ENCODE data around the gene KLK15.

GRCh38 chr19:50814883-50815282, 18.5 kb downstream of the KLK15 start:
- TF ChIP-seq POLR2A (IDR thresholded peaks at IDR 0.05; ENCODE audit: insufficient read depth in 1 of 2, low read depth in 2 of 2, low read length in 2 of 2), result no peak
- TF ChIP-seq MXI1 (IDR thresholded peaks at IDR 0.05; ENCODE audit: borderline replicate concordance, low read depth, low read length), result no peak
- TF ChIP-seq ZNF232 (CRISPR knock-in tag; IDR thresholded peaks at IDR 0.05; ENCODE audit: borderline replicate concordance), result no peak
- no peak for TF ChIP-seq PCBP1 (IDR thresholded peaks at IDR 0.05; ENCODE audit: borderline replicate concordance, low read depth, low read length)
- no peak for TF ChIP-seq YY1 (IDR thresholded peaks at IDR 0.05; ENCODE audit: insufficient read depth, insufficient replicate concordance, low read depth, low read length)
- TF ChIP-seq CTCF (CRISPR knock-in tag; IDR thresholded peaks at IDR 0.05), result no peak
- no peak for TF ChIP-seq MLLT10 (CRISPR knock-in tag; IDR thresholded peaks at IDR 0.05)
- no peak for TF ChIP-seq ZBTB7B (CRISPR knock-in tag; IDR thresholded peaks at IDR 0.05)
- TF ChIP-seq POLR2AphosphoS2 (IDR thresholded peaks at IDR 0.05; ENCODE audit: low read depth, low read length), result no peak
- TF ChIP-seq ZNF792 (CRISPR knock-in tag; IDR thresholded peaks at IDR 0.05), result no peak
- TF ChIP-seq ZNF138 (CRISPR knock-in tag; IDR thresholded peaks at IDR 0.05; ENCODE audit: low read depth), result no peak
